T-cell (primary cell): ENCODE data around the gene SLAMF6. TPM values are rescaled to one million over a fixed set of nuclear protein-coding genes. Genes with fewer than 3 reads are reported as not detected.

Source experiments
- ATAC-seq, 4 experiments: fragments of 200-7000 bp in 3 of 4; fragments of 150-1000 bp in 1 of 4; cut with Tn5 transposase; replicated peaks in 1 of 4; 1 replicate in 3 of 4; 2 replicates in 1 of 4; pipeline ENCODE4 v1.10.0; 2021; ENCODE audit warnings: moderate library complexity in 3 of 4, mild to moderate bottlenecking in 2 of 4, moderate number of reproducible peaks in 1 of 4
- CTCF ChIA-PET, 2 donors: fragments of 300-600 bp; sonication (Branson Sonifier 250); formaldehyde crosslinking; loops; one replicate each; lab custom pipeline; 2022; ENCODE audit warnings: antibody characterized with exemption in 2 of 2; lab: Charles Lee
- POLR2A ChIA-PET, 2 donors: fragments of 300-600 bp; sonication (Branson Sonifier 250); formaldehyde crosslinking; loops; one replicate each; lab custom pipeline; 2022; ENCODE audit warnings: antibody characterized with exemption in 2 of 2; lab: Charles Lee
- DNase-seq, 35 experiments: peaks; one replicate each; pipeline versions ENCODE4 v3.0.0 to v3.0.0-alpha.2; 2013 to 2023
- H3K27ac ChIP-seq: one replicate; pipeline ENCODE4 v1.5.1; 2013; ENCODE audit warnings: low read length
- H3K27me3 ChIP-seq, 2 experiments: replicated peaks in 1 of 2; 1 replicate in 1 of 2; 2 replicates in 1 of 2; pipeline versions ENCODE4 v1.6.1 to v1.7.0; 2013; ENCODE audit warnings: low read length in 1 of 2, mixed read lengths in 1 of 2; ENCODE audit not compliant: control insufficient read depth in 2 of 2, insufficient read depth in 2 of 2; ENCODE audit errors: extremely low read depth in 1 of 2
- H3K36me3 ChIP-seq, 2 donors: 1 replicate in 1 of 2; 2 replicates in 1 of 2; pipeline versions ENCODE4 v1.6.1 to v1.7.0; 2013; ENCODE audit warnings: low read length in 1 of 2; ENCODE audit not compliant: control insufficient read depth in 2 of 2, insufficient read depth in 1 of 2; ENCODE audit errors: extremely low read depth in 1 of 2
- H3K4me1 ChIP-seq, 2 experiments: 1 replicate in 1 of 2; 2 replicates in 1 of 2; pipeline versions ENCODE4 v1.6.1 to v1.7.0; 2013; ENCODE audit warnings: low read length in 2 of 2, mixed read lengths in 1 of 2; ENCODE audit not compliant: insufficient read depth in 2 of 2, control insufficient read depth in 1 of 2; ENCODE audit errors: extremely low read depth in 1 of 2
- H3K4me3 ChIP-seq, 2 donors: 1 replicate in 1 of 2; 2 replicates in 1 of 2; pipeline versions ENCODE4 v1.5.1 to v1.7.0; 2013; ENCODE audit warnings: mild to moderate bottlenecking in 2 of 2, low read length in 1 of 2, moderate library complexity in 1 of 2; ENCODE audit not compliant: control insufficient read depth in 1 of 2; ENCODE audit errors: extremely low read depth in 1 of 2
- H3K9me3 ChIP-seq: 2 replicates; pipeline ENCODE4 v1.7.0; 2013
- H3K27ac Mint-ChIP-seq, 2 donors: one replicate each; pipeline ENCODE4 v1.8.0; 2020 to 2021; ENCODE audit warnings: mild to moderate bottlenecking in 2 of 2, mixed read lengths in 2 of 2
- H3K27me3 Mint-ChIP-seq, 2 donors: one replicate each; pipeline ENCODE4 v1.8.0; 2021 to 2022; ENCODE audit warnings: mixed read lengths in 2 of 2
- H3K36me3 Mint-ChIP-seq: one replicate; pipeline ENCODE4 v1.8.0; 2021; ENCODE audit warnings: mixed read lengths
- H3K4me1 Mint-ChIP-seq, 3 donors: one replicate each; pipeline ENCODE4 v1.8.0; 2020 to 2022; ENCODE audit warnings: mixed read lengths in 3 of 3, mild to moderate bottlenecking in 1 of 3
- H3K4me3 Mint-ChIP-seq, 3 donors: one replicate each; pipeline ENCODE4 v1.8.0; 2020 to 2022; ENCODE audit warnings: mild to moderate bottlenecking in 3 of 3, mixed read lengths in 3 of 3, moderate library complexity in 3 of 3
- H3K9me3 Mint-ChIP-seq, 3 donors: one replicate each; pipeline ENCODE4 v1.8.0; 2020 to 2022; ENCODE audit warnings: mixed read lengths in 3 of 3
- WGBS: methylation state at CpG from one replicate; pipeline ENCODE4 v1.1.5; 2013; ENCODE audit warnings: missing lambda C conversion rate; ENCODE audit not compliant: insufficient coverage; 5-methylcytosine and 5-hydroxymethylcytosine counted together
- total RNA-seq, 35 experiments: library from RNA in 6 of 35; stranded (reverse) in 6 of 35; fragments of 120-200 nt in 1 of 35; gene quantifications; one replicate each; pipeline versions ENCODE4 v1.2.1 to v1.2.4 and lab custom pipeline; 2013 to 2026

The SLAMF6 gene
- total RNA-seq, 5 donors from 2014 or later (not counting 1 experiment from before 2014, with no cell fraction given), result 39.9 to 53.0 (median 47.3) TPM

DNA sequence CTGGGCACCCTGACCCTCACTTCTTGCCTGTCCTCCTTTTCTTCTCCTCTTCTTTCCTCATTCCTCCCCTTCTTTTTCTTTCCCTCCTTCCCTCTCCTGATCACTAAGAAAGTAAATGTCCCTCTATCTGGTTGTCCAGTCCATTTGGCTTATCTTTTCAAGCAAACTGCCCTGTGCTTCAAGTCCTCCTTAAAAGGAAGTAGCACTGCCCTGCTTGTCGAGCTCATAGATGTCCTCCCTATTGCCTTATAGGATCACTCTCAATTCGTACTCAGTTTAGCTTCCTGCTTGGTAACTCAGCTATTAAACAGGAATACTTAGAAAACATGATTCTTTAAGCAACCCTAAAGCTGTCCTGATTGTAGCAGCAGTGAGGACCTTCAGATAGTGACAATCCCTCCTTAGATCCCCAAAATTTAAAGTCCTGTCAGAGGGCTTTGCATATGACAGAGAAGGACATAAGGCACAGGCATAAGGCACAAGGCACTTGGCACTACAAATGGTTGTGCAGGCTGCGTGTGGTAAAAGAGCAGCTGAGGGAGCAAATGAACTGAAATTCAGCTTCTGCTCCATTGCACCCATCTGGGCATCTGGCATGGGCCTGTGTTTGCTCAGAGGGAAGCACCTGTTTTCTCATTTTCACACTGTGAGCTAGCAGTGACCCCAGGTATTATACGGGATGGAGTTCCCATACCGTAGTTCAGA is 26.1 kb upstream of the SLAMF6 start:
- POLR2A ChIA-PET, result interaction anchor here in 1 of 2 donors (1.2 kb wide), 1 partner anchor 25 kb away, joined by 3 read pairs; no protein-coding TSS in a partner anchor
- Mint-ChIP-seq H3K27ac (peak overlapping the region; percentile 18 to 87), H3K9me3 (no peaks in the 10 kb centered on the region), H3K4me1 (peaks cover 33 to 63% (median 37%) of the 10 kb centered on the region in 3 donors), H3K4me3 (no peak overlapping the region), H3K36me3 (peaks cover 66% of the 10 kb centered on the region), H3K27me3 (no peaks in the 10 kb centered on the region)
- CTCF ChIA-PET, result interaction anchor here in 1 of 2 donors (0.6 to 1.8 kb wide), 4 partner anchors 11 to 109 kb away, joined by 3 to 6 read pairs (median 4); no protein-coding TSS in a partner anchor
- DNase-seq, result no peak
- peak overlapping the region; percentile 25 for H3K27ac ChIP-seq
- WGBS, result 89% methylated on average over 5 of the region's 5 CpGs
- no peak for ATAC-seq
- H3K9me3 ChIP-seq, result no peaks in the 10 kb centered on the region
- peaks cover 3 to 27% of the 10 kb centered on the region in 2 experiments for H3K4me1 ChIP-seq
- H3K27me3 ChIP-seq, result no peaks in the 10 kb centered on the region
- H3K36me3 ChIP-seq, result peaks cover 6 to 75% of the 10 kb centered on the region in 2 donors
- no peak overlapping the region for H3K4me3 ChIP-seq

DNA sequence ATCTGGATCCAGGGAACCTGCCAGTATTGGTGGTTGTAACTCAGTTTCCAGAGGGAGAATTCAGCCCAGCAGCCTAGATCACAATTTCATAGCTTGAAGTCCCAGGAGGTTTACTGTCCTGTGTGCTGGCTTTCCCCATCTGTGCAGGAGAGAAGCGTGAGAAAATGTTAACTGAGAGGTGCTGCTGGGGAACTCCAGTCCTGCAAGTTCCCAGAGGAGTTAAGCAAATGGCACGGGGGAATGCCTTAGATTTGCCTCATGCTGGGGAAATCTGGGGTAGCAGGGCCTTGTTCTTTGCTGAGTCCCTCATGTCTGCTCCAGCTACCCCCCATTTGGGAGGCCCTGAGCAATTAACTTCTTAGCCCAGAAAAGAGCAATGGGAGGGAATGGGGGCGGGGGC is 25.1 kb upstream of the SLAMF6 start:
- Mint-ChIP-seq H3K27ac (peak overlapping the region; percentile 56 to 75), H3K4me1 (peaks cover 32 to 64% (median 39%) of the 10 kb centered on the region in 3 donors), H3K9me3 (no peaks in the 10 kb centered on the region), H3K4me3 (no peak overlapping the region), H3K27me3 (no peaks in the 10 kb centered on the region), H3K36me3 (peaks cover 59% of the 10 kb centered on the region)
- no peaks in the 10 kb centered on the region for H3K27me3 ChIP-seq
- no peak overlapping the region for H3K4me3 ChIP-seq
- 93% methylated on average over 2 of the region's 3 CpGs for WGBS
- POLR2A ChIA-PET, result interaction anchor here in 1 of 2 donors (1.2 kb wide), 1 partner anchor 26 kb away, joined by 3 read pairs; no protein-coding TSS in a partner anchor
- CTCF ChIA-PET, result interaction anchor here (0.6 to 1.2 kb wide), 4 partner anchors 50 to 130 kb away, joined by 3 to 4 read pairs (median 3); no protein-coding TSS in a partner anchor
- DNase-seq (no peak), ATAC-seq (no peak)
- H3K4me1 ChIP-seq, result peaks cover 3 to 31% of the 10 kb centered on the region in 2 experiments
- peaks cover 6 to 66% of the 10 kb centered on the region in 2 donors for H3K36me3 ChIP-seq
- no peak overlapping the region for H3K27ac ChIP-seq
- H3K9me3 ChIP-seq, result no peaks in the 10 kb centered on the region

DNA sequence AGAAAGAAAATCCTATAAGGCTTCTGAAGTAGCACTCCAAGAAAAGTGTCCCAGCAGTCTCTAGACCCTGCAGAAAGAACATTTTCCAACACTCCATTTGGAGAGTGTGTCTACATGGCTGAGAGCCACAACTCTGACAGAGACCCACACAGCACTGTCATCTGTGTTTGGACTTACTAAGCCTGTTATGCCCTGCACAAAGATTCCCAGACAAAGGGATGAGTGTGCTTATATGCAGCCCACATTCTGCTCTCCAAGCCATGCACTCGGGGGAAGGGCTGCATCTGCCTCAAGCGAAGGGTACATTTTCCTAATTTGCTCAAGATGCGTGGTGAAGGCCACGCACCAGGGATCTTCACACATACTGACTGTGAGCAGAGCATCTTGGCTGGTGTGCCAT is 24.4 kb upstream of the SLAMF6 start:
- 97% methylated on average over 4 of the region's 4 CpGs for WGBS
- Histone ChIP-seq H3K4me3 (no peak overlapping the region), H3K27me3 (no peaks in the 10 kb centered on the region), H3K9me3 (no peaks in the 10 kb centered on the region), H3K27ac (no peak overlapping the region), H3K4me1 (peaks cover 3 to 31% of the 10 kb centered on the region in 2 experiments), H3K36me3 (peaks cover under 1 to 58% of the 10 kb centered on the region in 2 donors)
- no peaks in the 10 kb centered on the region for H3K9me3 Mint-ChIP-seq
- peaks cover 51% of the 10 kb centered on the region for H3K36me3 Mint-ChIP-seq
- H3K4me3 Mint-ChIP-seq, result no peak overlapping the region
- no peaks in the 10 kb centered on the region for H3K27me3 Mint-ChIP-seq
- ChIA-PET POLR2A (no interaction called here), CTCF (interaction anchor here (0.6 to 1.2 kb wide), 2 partner anchors 72 to 129 kb away, joined by 3 read pairs; no protein-coding TSS in a partner anchor)
- no peak for DNase-seq
- ATAC-seq, result no peak
- H3K27ac Mint-ChIP-seq, result peak overlapping the region; percentile 27 to 75
- peaks cover 30 to 64% (median 38%) of the 10 kb centered on the region in 3 donors for H3K4me1 Mint-ChIP-seq

DNA sequence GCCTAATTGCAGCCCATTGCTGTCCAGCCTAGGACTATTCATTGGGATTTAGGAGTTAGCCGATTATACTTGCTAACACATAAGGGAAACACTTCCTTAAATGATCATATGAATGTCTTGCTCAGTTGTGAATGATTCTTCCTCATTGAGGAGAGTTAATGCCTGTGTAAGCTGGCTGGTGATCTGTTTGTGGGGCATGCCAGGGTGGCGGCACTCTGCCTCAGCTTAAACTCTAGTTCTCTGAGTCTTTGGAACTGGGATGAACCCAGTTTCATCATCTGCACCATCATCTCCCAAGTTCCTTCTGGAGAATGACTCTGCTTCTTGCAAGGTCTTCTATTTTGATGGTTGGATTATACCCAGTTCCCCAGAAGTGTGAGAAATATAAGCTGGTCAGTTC is 23.9 kb upstream of the SLAMF6 start:
- Histone ChIP-seq H3K4me3 (no peak overlapping the region), H3K36me3 (peaks cover 0 to 54% of the 10 kb centered on the region in 2 donors), H3K9me3 (no peaks in the 10 kb centered on the region), H3K27me3 (no peaks in the 10 kb centered on the region), H3K27ac (no peak overlapping the region), H3K4me1 (peaks cover 3 to 33% of the 10 kb centered on the region in 2 experiments)
- no CpG with 5 or more reads among the region's 2 CpGs for WGBS
- POLR2A ChIA-PET, result interaction anchor here in 1 of 2 donors (0.6 kb wide), 1 partner anchor 162 kb away, joined by 3 read pairs; no protein-coding TSS in a partner anchor
- Mint-ChIP-seq H3K4me1 (peaks cover 35 to 66% (median 39%) of the 10 kb centered on the region in 3 donors), H3K27me3 (no peaks in the 10 kb centered on the region), H3K9me3 (no peaks in the 10 kb centered on the region), H3K36me3 (peaks cover 47% of the 10 kb centered on the region), H3K4me3 (no peak overlapping the region), H3K27ac (peak overlapping the region; percentile 48 to 75)
- DNase-seq (no peak), ATAC-seq (no peak)
- CTCF ChIA-PET, result interaction anchor here (1.0 to 1.2 kb wide), 3 partner anchors 60 to 72 kb away, joined by 3 read pairs; no protein-coding TSS in a partner anchor

DNA sequence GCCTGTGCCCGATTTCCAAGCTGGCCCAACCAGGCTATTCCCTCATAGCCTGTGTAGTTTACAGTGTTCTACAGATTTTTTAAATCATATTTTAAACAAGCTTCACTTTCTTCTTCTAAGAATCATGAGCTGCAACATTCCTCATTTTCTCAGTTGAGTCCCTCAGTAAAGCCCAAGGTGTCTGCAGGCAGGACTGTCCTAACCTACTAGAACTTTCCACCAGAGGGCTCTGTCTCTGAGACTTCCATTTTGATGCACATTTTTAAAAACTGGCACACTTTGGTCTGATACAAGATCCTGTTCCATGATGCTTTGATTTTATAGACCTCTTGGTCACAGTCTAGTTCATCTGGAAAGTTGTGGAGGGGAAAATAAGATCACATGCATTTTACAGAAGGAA is 21.6 kb upstream of the SLAMF6 start:
- Histone ChIP-seq H3K4me3 (no peak overlapping the region), H3K27me3 (no peaks in the 10 kb centered on the region), H3K4me1 (peaks cover 23 to 42% of the 10 kb centered on the region in 2 experiments), H3K36me3 (peaks cover 0 to 31% of the 10 kb centered on the region in 2 donors), H3K9me3 (no peaks in the 10 kb centered on the region), H3K27ac (no peak overlapping the region)
- H3K27ac Mint-ChIP-seq, result peak overlapping the region; percentile 83 to 90
- ChIA-PET POLR2A (interaction anchor here in 1 of 2 donors (0.9 kb wide), 1 partner anchor 35 kb away, joined by 3 read pairs; the partner anchor contains the start of gene CD84), CTCF (interaction anchor here (0.6 to 2.6 kb wide), 13 partner anchors 10 to 585 kb away, joined by 3 to 15 read pairs (median 7); partner anchors contain the start of gene SLAMF6 (in 1 of the 2))
- no CpG with 5 or more reads among the region's 1 CpG for WGBS
- no peaks in the 10 kb centered on the region for H3K27me3 Mint-ChIP-seq
- no peak overlapping the region for H3K4me3 Mint-ChIP-seq
- peaks cover 48 to 79% (median 57%) of the 10 kb centered on the region in 3 donors for H3K4me1 Mint-ChIP-seq
- DNase-seq (peak in 10 of 35 experiments; percentile 18 to 70 (median 26)), ATAC-seq (peak; percentile 31 to 51 (median 34))
- no peaks in the 10 kb centered on the region for H3K9me3 Mint-ChIP-seq
- peaks cover 31% of the 10 kb centered on the region for H3K36me3 Mint-ChIP-seq
